H1 (cell line): Measurements from ENCODE around the gene TECTB. TPM values are rescaled to one million over a fixed set of nuclear protein-coding genes. Genes with fewer than 3 reads are reported as not detected.

ENCODE experiments used
- CTCF ChIA-PET: fragments of 300-600 bp; sonication (Branson Sonifier 250); formaldehyde crosslinking; loops from one replicate; lab custom pipeline; 2021; ENCODE audit not compliant: partially characterized antibody; lab: Charles Lee
- POLR2A ChIA-PET: fragments of 300-600 bp; sonication (Branson Sonifier 250); formaldehyde crosslinking; loops from one replicate; lab custom pipeline; 2021; ENCODE audit warnings: inconsistent platforms; ENCODE audit not compliant: partially characterized antibody; lab: Charles Lee
- DNase-seq, 2 experiments: peaks; one replicate each; pipeline versions ENCODE4 v3.0.0 to v3.0.0-alpha.2; 2010 to 2022; ENCODE audit warnings: low spot score in 2 of 2, low read depth in 1 of 2, mixed read lengths in 1 of 2
- FAIRE-seq: peaks from 2 replicates; lab custom pipeline; 2011; peaks lifted over from hg19 to GRCh38; lab: Jason Lieb, UNC
- H2AFZ ChIP-seq: 2 replicates; pipeline ENCODE4 v1.8.1; 2012; ENCODE audit warnings: low read length, inconsistent platforms
- H2AK5ac ChIP-seq: 2 replicates; pipeline ENCODE4 v1.6.1; 2013; ENCODE audit warnings: low read depth, low read length
- H2BK120ac ChIP-seq: replicated peaks from 2 replicates; pipeline ENCODE3; 2013; ENCODE audit warnings: low read depth, low read length, inconsistent platforms
- H2BK12ac ChIP-seq: 2 replicates; pipeline ENCODE4 v1.6.1; 2013; ENCODE audit warnings: low read depth, low read length
- H2BK15ac ChIP-seq: 2 replicates; pipeline ENCODE4 v1.6.1; 2013; ENCODE audit warnings: low read length
- H2BK20ac ChIP-seq: 2 replicates; pipeline ENCODE4 v1.6.1; 2013; ENCODE audit warnings: low read length
- H2BK5ac ChIP-seq: 2 replicates; pipeline ENCODE4 v1.6.1; 2013; ENCODE audit warnings: low read depth, low read length
- H3K14ac ChIP-seq: 2 replicates; pipeline ENCODE4 v1.6.1; 2013; ENCODE audit warnings: inconsistent platforms; ENCODE audit not compliant: insufficient read length
- H3K18ac ChIP-seq: 2 replicates; pipeline ENCODE4 v1.6.1; 2013; ENCODE audit warnings: low read length; ENCODE audit errors: extremely low read depth
- H3K23ac ChIP-seq: 2 replicates; pipeline ENCODE4 v1.6.1; 2013; ENCODE audit warnings: inconsistent platforms; ENCODE audit not compliant: insufficient read length
- H3K23me2 ChIP-seq: 2 replicates; pipeline ENCODE4 v1.6.1; 2013; ENCODE audit warnings: low read depth, low read length
- H3K27ac ChIP-seq: 2 replicates; pipeline ENCODE4 v1.6.1; 2011; ENCODE audit warnings: low read depth, low read length, inconsistent platforms
- H3K27me3 ChIP-seq, 4 experiments: replicated peaks in 1 of 4; 1 replicate in 1 of 4; 2 replicates in 3 of 4; pipeline versions ENCODE4 v1.6.1 to v1.8.1; 2011 to 2013; ENCODE audit warnings: low read length in 3 of 4, mild to moderate bottlenecking in 3 of 4, inconsistent platforms in 2 of 4, mixed read lengths in 2 of 4, moderate library complexity in 1 of 4; ENCODE audit not compliant: control insufficient read depth in 3 of 4, insufficient read depth in 3 of 4; ENCODE audit errors: extremely low read depth in 1 of 4
- H3K36me3 ChIP-seq, 4 experiments: 2 replicates each; pipeline versions ENCODE4 v1.6.1 to v1.8.1; 2011 to 2013; ENCODE audit warnings: mild to moderate bottlenecking in 4 of 4, low read length in 3 of 4, moderate library complexity in 2 of 4, control low read depth in 1 of 4, inconsistent platforms in 1 of 4; ENCODE audit not compliant: insufficient read depth in 4 of 4, control insufficient read depth in 2 of 4
- H3K4ac ChIP-seq: replicated peaks from 2 replicates; pipeline ENCODE3; 2013; ENCODE audit warnings: low read length, low read depth, mixed read lengths, inconsistent platforms; ENCODE audit not compliant: insufficient read length
- H3K4me1 ChIP-seq, 4 experiments: replicated peaks in 1 of 4; 1 replicate in 1 of 4; 2 replicates in 3 of 4; pipeline versions ENCODE4 v1.6.1 to v1.8.1; 2011 to 2013; ENCODE audit warnings: low read length in 3 of 4, inconsistent platforms in 2 of 4, mixed read lengths in 1 of 4; ENCODE audit not compliant: insufficient read depth in 4 of 4, control insufficient read depth in 3 of 4
- H3K4me2 ChIP-seq, 2 experiments: 2 replicates each; pipeline versions ENCODE4 v1.6.1 to v1.8.1; 2011 to 2013; ENCODE audit warnings: low read depth in 2 of 2, low read length in 2 of 2, control low read depth in 1 of 2, inconsistent platforms in 1 of 2, mild to moderate bottlenecking in 1 of 2; ENCODE audit not compliant: insufficient read depth in 1 of 2
- H3K4me3 ChIP-seq, 4 experiments: fragments of 200-600, 300-600 bp in 1 of 4; sonication (generic), shearing (Covaris generic), sonication (Bioruptor Twin) in 1 of 4; 2 replicates each; pipeline versions ENCODE4 v1.5.1 to v1.8.1; 2011 to 2016; ENCODE audit warnings: low read length in 4 of 4, low read depth in 3 of 4, control low read depth in 2 of 4, inconsistent platforms in 2 of 4, mild to moderate bottlenecking in 2 of 4, mixed read lengths in 1 of 4, moderate library complexity in 1 of 4; ENCODE audit not compliant: insufficient read depth in 2 of 4; ENCODE audit errors: extremely low read depth in 1 of 4
- H3K56ac ChIP-seq: replicated peaks from 2 replicates; pipeline ENCODE3; 2013; ENCODE audit warnings: low read depth, mild to moderate bottlenecking, mixed read lengths, low read length, inconsistent platforms; ENCODE audit not compliant: insufficient read length
- H3K79me1 ChIP-seq: 2 replicates; pipeline ENCODE4 v1.6.1; 2013; ENCODE audit warnings: low read depth, low read length, control low read depth
- H3K79me2 ChIP-seq, 2 experiments: 2 replicates each; pipeline versions ENCODE4 v1.6.1 to v1.8.1; 2012 to 2013; ENCODE audit warnings: low read length in 2 of 2, mild to moderate bottlenecking in 2 of 2, inconsistent platforms in 1 of 2; ENCODE audit not compliant: insufficient read depth in 2 of 2, control insufficient read depth in 1 of 2
- H3K9ac ChIP-seq, 4 experiments: replicated peaks in 1 of 4; 1 replicate in 1 of 4; 2 replicates in 3 of 4; pipeline versions ENCODE4 v1.6.1 to v1.8.1; 2011 to 2013; ENCODE audit warnings: low read depth in 3 of 4, low read length in 3 of 4, control low read depth in 2 of 4, mild to moderate bottlenecking in 2 of 4, moderate library complexity in 2 of 4, inconsistent platforms in 1 of 4; ENCODE audit errors: extremely low read depth in 1 of 4
- H3K9me3 ChIP-seq, 2 experiments: 2 replicates each; pipeline versions ENCODE4 v1.6.1 to v1.8.1; 2012 to 2013; ENCODE audit warnings: mild to moderate bottlenecking in 2 of 2, moderate library complexity in 2 of 2, control low read depth in 1 of 2, inconsistent platforms in 1 of 2, low read depth in 1 of 2, low read length in 1 of 2, mixed read lengths in 1 of 2; ENCODE audit not compliant: insufficient read depth in 2 of 2
- H4K20me1 ChIP-seq, 2 experiments: replicated peaks in 1 of 2; 2 replicates each; pipeline versions ENCODE3 to v1.8.1; 2011 to 2013; ENCODE audit warnings: inconsistent platforms in 2 of 2, low read length in 2 of 2, mild to moderate bottlenecking in 1 of 2; ENCODE audit not compliant: insufficient read depth in 2 of 2, control insufficient read depth in 1 of 2
- H4K5ac ChIP-seq: 2 replicates; pipeline ENCODE4 v1.6.1; 2013; ENCODE audit warnings: low read length, low read depth, mixed read lengths, inconsistent platforms; ENCODE audit not compliant: insufficient read length
- H4K8ac ChIP-seq: 2 replicates; pipeline ENCODE4 v1.8.0; 2013; ENCODE audit warnings: mild to moderate bottlenecking, moderate library complexity, low read length, inconsistent platforms; ENCODE audit not compliant: insufficient read depth; ENCODE audit errors: extremely low read depth
- H4K91ac ChIP-seq: replicated peaks from 2 replicates; pipeline ENCODE3; 2013; ENCODE audit warnings: low read length, mixed read lengths, inconsistent platforms; ENCODE audit not compliant: insufficient read length
- ATF2 ChIP-seq: IDR thresholded peaks from 2 replicates; pipeline ENCODE4 v1.6.1; 2012; ENCODE audit warnings: low read length, inconsistent platforms
- BACH1 ChIP-seq: IDR thresholded peaks from 2 replicates; pipeline ENCODE4 v1.6.1; 2012; ENCODE audit warnings: low read length, improper control_type of control experiment
- CHD2 ChIP-seq: IDR thresholded peaks from 2 replicates; pipeline ENCODE4 v1.6.1; 2012; ENCODE audit warnings: low read length, improper control_type of control experiment
- CTBP2 ChIP-seq: IDR thresholded peaks from 2 replicates; pipeline ENCODE4 v1.7.0; 2011; ENCODE audit warnings: borderline replicate concordance, mild to moderate bottlenecking, moderate library complexity, mixed read lengths, low read length; ENCODE audit not compliant: insufficient read depth, insufficient read length
- EGR1 ChIP-seq: IDR thresholded peaks from 2 replicates; pipeline ENCODE4 v1.6.1; 2011; ENCODE audit warnings: low read depth, low read length, borderline replicate concordance
- HDAC2 ChIP-seq, 2 experiments: fragments of 300-600 bp in 1 of 2; sonication (generic) in 1 of 2; IDR thresholded peaks; 2 replicates each; pipeline ENCODE4 v1.6.1; 2011 to 2012; ENCODE audit warnings: low read depth in 2 of 2, low read length in 2 of 2, mild to moderate bottlenecking in 2 of 2, moderate library complexity in 2 of 2, borderline replicate concordance in 1 of 2, inconsistent platforms in 1 of 2
- MAX ChIP-seq: IDR thresholded peaks from 2 replicates; pipeline ENCODE4 v1.6.1; 2012; ENCODE audit warnings: inconsistent platforms
- NANOG ChIP-seq: IDR thresholded peaks from 2 replicates; pipeline ENCODE4 v1.6.1; 2011; ENCODE audit warnings: low read length, low read depth, mild to moderate bottlenecking, inconsistent platforms; ENCODE audit not compliant: insufficient read depth, poor library complexity, severe bottlenecking
- POU5F1 ChIP-seq: IDR thresholded peaks from 2 replicates; pipeline ENCODE4 v1.6.1; 2011; ENCODE audit warnings: low read depth, mild to moderate bottlenecking, low read length, moderate library complexity
- SAP30 ChIP-seq: fragments of 300-600 bp; sonication (generic); IDR thresholded peaks from 2 replicates; pipeline ENCODE4 v1.7.1; 2012; ENCODE audit warnings: low read length, moderate library complexity, mild to moderate bottlenecking, inconsistent platforms; ENCODE audit not compliant: insufficient read depth, insufficient replicate concordance
- SRF ChIP-seq: IDR thresholded peaks from 2 replicates; pipeline ENCODE4 v1.6.1; 2011; ENCODE audit warnings: mild to moderate bottlenecking, low read depth, low read length, moderate library complexity
- TEAD4 ChIP-seq: IDR thresholded peaks from 2 replicates; pipeline ENCODE4 v1.6.1; 2012; ENCODE audit warnings: low read depth, low read length, inconsistent platforms, mixed read lengths
- WGBS, 2 experiments: shearing (Covaris generic) in 1 of 2; methylation state at CpG; one replicate each; pipeline versions ENCODE4 v1.1.6 to v1.1.7; 2013 to 2015; ENCODE audit warnings: low lambda C conversion rate in 2 of 2, mixed read lengths in 2 of 2, inconsistent platforms in 1 of 2, low coverage in 1 of 2, missing lambda C conversion rate in 1 of 2; ENCODE audit not compliant: insufficient replicate concordance in 2 of 2, insufficient coverage in 1 of 2, insufficient read length in 1 of 2; ENCODE audit errors: extremely low coverage in 1 of 2, missing lambda C conversion rate in 1 of 2; 5-methylcytosine and 5-hydroxymethylcytosine counted together
- polyA plus RNA-seq, 7 experiments: library from polyadenylated mRNA; depleted of rRNA in 3 of 7; stranded (reverse) in 5 of 7; unstranded in 2 of 7; fragments of >200 nt in 5 of 7; fragments of 200-250 nt in 2 of 7; gene quantifications; 1 replicate in 5 of 7; 2 replicates in 1 of 7; 4 replicates in 1 of 7; pipeline versions ENCODE4 v1.2.1 to v1.2.3, GENCODE V29; 2011 to 2013; ENCODE audit warnings: missing spikeins in 2 of 7, mixed read lengths in 2 of 7
- total RNA-seq: library from RNA; stranded (reverse); fragmentation: NEBNext Ultra II Directional; extraction: Animal tissue kit (Norgen Biotek cat#: 25700); gene quantifications from 2 replicates; pipeline ENCODE4 v1.2.1, GENCODE V29; 2021

Gene TECTB
- total and polyA plus RNA-seq, 2 of the 8 experiments (the other 6 are each of a cell fraction or from before 2014, with no cell fraction given) = not detected

- CTCF ChIA-PET = interaction anchor here (0.6 to 1.1 kb wide), 3 partner anchors 14 to 63 kb away, joined by 3 to 4 read pairs (median 3); no protein-coding TSS in a partner anchor
- TF ChIP-seq SRF (no peak), BACH1 (no peak), POU5F1 (no peak), TEAD4 (no peak), CTBP2 (no peak), MAX (no peak), NANOG (no peak), HDAC2 (IDR thresholded peaks at IDR 0.05; ENCODE audit: borderline replicate concordance in 1 of 2, low read depth in 2 of 2, low read length in 2 of 2) (no peak), EGR1 (no peak), ATF2 (no peak), CHD2 (no peak), SAP30 (no peak)
Measured at GRCh38 chr10:112244197-112244596, 39.0 kb upstream of the TECTB start.

More at GRCh38 chr10:112244197-112244596, 39.0 kb upstream of the TECTB start:
- H3K23ac ChIP-seq = no peak overlapping the region
- no peak overlapping the region for H2AFZ ChIP-seq
- H2BK12ac ChIP-seq = no peak overlapping the region
- H3K14ac ChIP-seq = no peak overlapping the region
- FAIRE-seq = no peak
- no peak overlapping the region for H4K8ac ChIP-seq
- H3K27me3 ChIP-seq = no peaks in the 10 kb centered on the region; a peak in 1 of 7 replicates
- H2BK20ac ChIP-seq = no peak overlapping the region
- H4K20me1 ChIP-seq = no peaks in the 10 kb centered on the region
- no peak for DNase-seq
- no peak overlapping the region for H4K5ac ChIP-seq
- no peak overlapping the region for H2BK120ac ChIP-seq
- H3K36me3 ChIP-seq = no peaks in the 10 kb centered on the region
- no peak overlapping the region for H2AK5ac ChIP-seq
- H2BK5ac ChIP-seq = no peak overlapping the region
- no peak overlapping the region for H4K91ac ChIP-seq
- no peak overlapping the region for H3K4ac ChIP-seq
- no peak overlapping the region for H3K4me2 ChIP-seq
- H3K4me1 ChIP-seq = no peaks in the 10 kb centered on the region
- no peak overlapping the region for H3K56ac ChIP-seq
- POLR2A ChIA-PET = no interaction called here
- WGBS, 2 experiments = 96% methylated on average over 2 of the region's 2 CpGs; no CpG with 5 or more reads in 1 of the 2 experiments
- no peaks in the 10 kb centered on the region for H3K23me2 ChIP-seq
- H3K79me1 ChIP-seq = no peaks in the 10 kb centered on the region
- H3K27ac ChIP-seq = no peak overlapping the region
- no peaks in the 10 kb centered on the region for H3K79me2 ChIP-seq
- no peak overlapping the region for H2BK15ac ChIP-seq
- peaks cover 0 to 3% of the 10 kb centered on the region in 2 experiments; a peak in 2 of 4 replicates for H3K9me3 ChIP-seq
- no peak overlapping the region for H3K9ac ChIP-seq
- no peak overlapping the region for H3K18ac ChIP-seq
- H3K4me3 ChIP-seq = no peak overlapping the region
